Heart left ventricle (tissue), 13 donors: Measurements from ENCODE around the gene MEG3.

ENCODE experiments used
- CTCF ChIP-seq, 12 donors: fragments of 200-600 bp; sonication (generic) in 4 of 12; IDR thresholded peaks; one replicate each; pipeline versions ENCODE4 v1.5.0 to v1.8.0; 2018 to 2022; ENCODE audit warnings: antibody characterized with exemption in 12 of 12, mild to moderate bottlenecking in 5 of 12
- POLR2A ChIP-seq, 2 donors: fragments of 450-650 bp; IDR thresholded peaks; one replicate each; pipeline ENCODE4 v1.6.1; 2017; ENCODE audit warnings: antibody characterized with exemption in 2 of 2, mild to moderate bottlenecking in 2 of 2, moderate library complexity in 2 of 2
- donor health status: ischemic (EF 13 %, LVEDD 7.1; RV severe dilation, severe dysfunction).
- donor health status: DM: no; HTN: yes; CAD: no.
- donor health status: DM: no; HTN: no; CAD: no.
- donor health status: ischemic (EF 25% LVEDD 6.9; RV normal size, moderate dysfunction).
- donor health status: ischemic (EF 25% LVEDD 5.7; RV mildly dilated, moderate dysfunction).
- donor health status: ischemic (EF 35%, LVEDD 5.7; RV mildly dilated, moderate dysfunction).
- donor health status: nonischemic (EF 11% LVEDD 7.7; RV severe dilation, severe dysfunction).
- donor health status: DM: yes; HTN: yes; CAD: no.
- donor health status: PGD.
- donor health status: ischemic (EF 29% LVEDD 5.4; RV normal size, mild dysfunction).
- donor health status: nonischemic (EF 23%, LVEDD 6.1; RV moderate dilation, normal function).

DNA sequence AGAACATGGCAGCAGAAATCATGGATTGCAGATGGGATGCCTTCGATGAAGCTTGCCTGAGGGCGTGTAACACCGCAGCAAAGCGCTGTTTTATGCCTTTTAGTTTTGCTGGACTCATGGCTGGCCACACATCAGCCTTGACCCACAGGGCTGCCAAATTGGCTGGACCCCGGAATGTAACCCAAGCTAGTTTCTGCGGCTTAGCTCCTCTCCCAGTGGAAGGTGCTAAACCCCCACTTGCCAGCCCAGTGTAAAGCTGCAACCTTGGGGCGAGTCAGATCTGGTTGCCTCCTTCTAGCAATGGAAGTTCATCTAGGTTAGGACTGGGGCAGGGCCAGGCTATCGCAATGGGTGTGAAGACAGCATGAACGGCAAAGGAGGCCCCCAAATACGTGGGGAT lies 38.3 kb downstream of the MEG3 start:
- TF ChIP-seq CTCF (IDR thresholded peaks at IDR 0.05), result no peak
- TF ChIP-seq POLR2A (IDR thresholded peaks at IDR 0.05), result no peak
